ENCODE measurements around the gene OR4A5.
"Not testable (repeated sequence)": the region's sequence is repeated elsewhere in the genome, so short reads cannot be mapped to it uniquely, and the experiment has no call there.

The OR4A5 gene, protein sequence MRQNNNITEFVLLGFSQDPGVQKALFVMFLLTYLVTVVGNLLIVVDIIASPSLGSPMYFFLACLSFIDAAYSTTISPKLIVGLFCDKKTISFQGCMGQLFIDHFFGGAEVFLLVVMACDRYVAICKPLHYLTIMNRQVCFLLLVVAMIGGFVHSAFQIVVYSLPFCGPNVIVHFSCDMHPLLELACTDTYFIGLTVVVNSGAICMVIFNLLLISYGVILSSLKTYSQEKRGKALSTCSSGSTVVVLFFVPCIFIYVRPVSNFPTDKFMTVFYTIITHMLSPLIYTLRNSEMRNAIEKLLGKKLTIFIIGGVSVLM

GRCh38 chr11:54706532-54706931 lies at the start of gene OR4A5:
Gene OR4A5 (plus strand): TSS chr11:54706832. CDS start chr11:54706885, 53 bp downstream.
- not testable (repeated sequence) for DNase-seq

- not testable (repeated sequence) for DNase-seq
These were observed 13.5 kb downstream of the OR4A5 start for GRCh38 chr11:54720094-54720493.
